ENCODE measurements around the gene ITSN2.

The ITSN2 gene

DNA sequence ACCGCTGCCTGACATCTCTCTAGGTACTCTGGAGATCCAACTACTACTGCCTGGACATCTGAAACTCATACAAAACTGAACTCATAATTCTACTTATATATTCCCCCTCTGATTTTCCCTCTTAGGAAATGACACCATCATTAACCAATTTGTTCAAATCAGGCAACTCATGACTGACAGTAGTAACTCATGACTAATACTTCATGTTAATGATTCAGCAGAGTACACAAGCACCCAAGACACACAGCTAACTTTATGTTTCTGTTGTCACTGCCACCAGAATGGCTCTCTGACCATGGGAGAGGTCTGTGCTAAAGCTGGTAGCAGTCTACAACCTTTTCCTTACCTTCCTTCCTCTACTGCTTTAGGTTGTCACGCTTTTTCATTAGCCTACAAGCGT is 91.1 kb downstream of the ITSN2 start:
- Histone ChIP-seq H3K36me3 (peaks cover 12% of the 10 kb centered on the region), H3K27me3 (ENCODE audit: insufficient read depth, low read depth, severe bottlenecking) (no peaks in the 10 kb centered on the region), H3K4me3 (ENCODE audit: low read depth, low read length) (no peak overlapping the region), H3K27ac (no peak overlapping the region), H3K9me3 (ENCODE audit: severe bottlenecking) (no peaks in the 10 kb centered on the region)
- TF ChIP-seq, protein P1, sequence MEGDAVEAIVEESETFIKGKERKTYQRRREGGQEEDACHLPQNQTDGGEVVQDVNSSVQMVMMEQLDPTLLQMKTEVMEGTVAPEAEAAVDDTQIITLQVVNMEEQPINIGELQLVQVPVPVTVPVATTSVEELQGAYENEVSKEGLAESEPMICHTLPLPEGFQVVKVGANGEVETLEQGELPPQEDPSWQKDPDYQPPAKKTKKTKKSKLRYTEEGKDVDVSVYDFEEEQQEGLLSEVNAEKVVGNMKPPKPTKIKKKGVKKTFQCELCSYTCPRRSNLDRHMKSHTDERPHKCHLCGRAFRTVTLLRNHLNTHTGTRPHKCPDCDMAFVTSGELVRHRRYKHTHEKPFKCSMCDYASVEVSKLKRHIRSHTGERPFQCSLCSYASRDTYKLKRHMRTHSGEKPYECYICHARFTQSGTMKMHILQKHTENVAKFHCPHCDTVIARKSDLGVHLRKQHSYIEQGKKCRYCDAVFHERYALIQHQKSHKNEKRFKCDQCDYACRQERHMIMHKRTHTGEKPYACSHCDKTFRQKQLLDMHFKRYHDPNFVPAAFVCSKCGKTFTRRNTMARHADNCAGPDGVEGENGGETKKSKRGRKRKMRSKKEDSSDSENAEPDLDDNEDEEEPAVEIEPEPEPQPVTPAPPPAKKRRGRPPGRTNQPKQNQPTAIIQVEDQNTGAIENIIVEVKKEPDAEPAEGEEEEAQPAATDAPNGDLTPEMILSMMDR (IDR thresholded peaks at IDR 0.05; ENCODE audit: low read depth, low read length): no peak
- no peak for DNase-seq

DNA sequence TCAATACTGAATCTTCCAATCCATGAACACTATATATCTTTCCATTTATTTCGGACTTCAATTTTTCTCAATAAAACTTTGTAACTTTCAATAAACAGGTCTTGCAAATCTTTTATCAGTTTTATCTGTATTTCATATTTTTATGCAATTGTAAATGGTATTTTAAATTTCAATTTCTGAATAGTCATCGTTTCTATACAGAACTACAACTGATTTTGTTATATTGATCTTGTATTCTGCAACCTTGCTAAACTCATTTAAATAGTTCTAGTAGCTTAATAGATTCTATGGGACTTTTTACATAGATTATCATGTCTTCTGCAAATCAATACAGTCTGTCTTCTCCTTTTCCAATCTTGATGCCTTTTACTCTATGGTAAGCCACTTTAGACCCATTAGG is 95.1 kb downstream of the ITSN2 start:
- Histone ChIP-seq H3K4me3 (ENCODE audit: low read depth, low read length) (no peak overlapping the region), H3K9me3 (ENCODE audit: severe bottlenecking) (no peaks in the 10 kb centered on the region), H3K36me3 (peaks cover 15% of the 10 kb centered on the region), H3K27me3 (ENCODE audit: insufficient read depth, low read depth, severe bottlenecking) (no peaks in the 10 kb centered on the region), H3K27ac (no peak overlapping the region)
- TF ChIP-seq, protein P1 (IDR thresholded peaks at IDR 0.05; ENCODE audit: low read depth, low read length): no peak
- no peak for DNase-seq

GRCh38 chr2:24262421-24262970 is 97.8 kb downstream of the ITSN2 start:
- TF ChIP-seq, protein P1 (IDR thresholded peaks at IDR 0.05; ENCODE audit: low read depth, low read length): no peak
- H3K4me3 ChIP-seq (ENCODE audit: low read depth, low read length): no peak overlapping the region
- no peaks in the 10 kb centered on the region for H3K9me3 ChIP-seq (ENCODE audit: severe bottlenecking)
- no peak overlapping the region for H3K27ac ChIP-seq
- H3K27me3 ChIP-seq (ENCODE audit: insufficient read depth, low read depth, severe bottlenecking): no peaks in the 10 kb centered on the region
- no peak for DNase-seq
- H3K36me3 ChIP-seq: peaks cover 9% of the 10 kb centered on the region

DNA sequence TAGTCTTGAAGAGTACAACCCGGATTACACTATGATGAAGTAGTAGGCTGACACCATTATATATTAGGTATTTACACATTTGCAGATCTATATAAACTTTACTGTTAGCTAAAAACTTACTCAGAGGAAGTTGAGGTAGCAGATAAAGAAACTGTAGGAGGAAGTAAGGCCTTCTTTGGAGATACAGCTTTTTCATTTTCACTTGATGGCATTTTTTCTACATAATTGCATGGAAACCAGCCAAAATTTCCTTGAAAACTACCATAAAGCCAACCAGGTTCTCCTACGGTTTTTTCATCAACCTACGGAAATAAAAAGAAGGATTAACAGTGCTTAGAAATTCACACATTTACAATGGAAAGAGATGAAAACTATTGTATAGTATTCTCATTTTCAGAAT is 98.9 kb downstream of the ITSN2 start:
- no peak overlapping the region for H3K27ac ChIP-seq
- H3K9me3 ChIP-seq (ENCODE audit: severe bottlenecking): no peaks in the 10 kb centered on the region
- no peak overlapping the region for H3K4me3 ChIP-seq (ENCODE audit: low read depth, low read length)
- no peaks in the 10 kb centered on the region for H3K27me3 ChIP-seq (ENCODE audit: insufficient read depth, low read depth, severe bottlenecking)
- TF ChIP-seq, protein P1 (IDR thresholded peaks at IDR 0.05; ENCODE audit: low read depth, low read length): no peak
- DNase-seq: no peak
- peaks cover 9% of the 10 kb centered on the region for H3K36me3 ChIP-seq

- TF ChIP-seq, protein P1 (IDR thresholded peaks at IDR 0.05; ENCODE audit: low read depth, low read length): no peak
- DNase-seq: no peak
- H3K36me3 ChIP-seq: peaks cover 9% of the 10 kb centered on the region
Measured at GRCh38 chr2:24259316-24259715, 101.0 kb downstream of the ITSN2 start.

DNA sequence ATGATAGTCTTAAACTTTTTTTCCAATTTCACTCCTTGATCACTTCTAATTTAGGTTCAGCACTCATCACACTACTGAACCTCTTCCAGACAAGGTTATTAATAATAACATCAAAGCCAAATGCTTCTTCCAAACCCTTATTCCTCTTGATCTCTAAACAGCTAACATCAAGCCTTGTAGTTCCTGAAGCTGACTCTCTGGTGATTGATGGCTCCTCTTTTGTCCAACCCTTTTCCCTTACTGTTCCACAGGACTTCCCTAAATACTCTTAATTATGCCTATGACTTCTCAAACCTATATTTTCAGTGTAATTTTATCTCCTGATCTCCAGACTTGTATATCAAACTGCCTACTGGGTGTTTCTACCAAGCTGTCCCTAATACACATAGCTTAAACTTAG is 101.6 kb downstream of the ITSN2 start:
- no peaks in the 10 kb centered on the region for H3K27me3 ChIP-seq (ENCODE audit: insufficient read depth, low read depth, severe bottlenecking)
- TF ChIP-seq, protein P1 (IDR thresholded peaks at IDR 0.05; ENCODE audit: low read depth, low read length): no peak
- H3K9me3 ChIP-seq (ENCODE audit: severe bottlenecking): no peaks in the 10 kb centered on the region
- no peak overlapping the region for H3K27ac ChIP-seq
- H3K4me3 ChIP-seq (ENCODE audit: low read depth, low read length): no peak overlapping the region
- no peak for DNase-seq
- peaks cover 9% of the 10 kb centered on the region for H3K36me3 ChIP-seq

More at GRCh38 chr2:24259316-24259715, 101.0 kb downstream of the ITSN2 start:
- Histone ChIP-seq H3K9me3 (ENCODE audit: severe bottlenecking) (no peaks in the 10 kb centered on the region), H3K27ac (no peak overlapping the region), H3K27me3 (ENCODE audit: insufficient read depth, low read depth, severe bottlenecking) (no peaks in the 10 kb centered on the region), H3K4me3 (ENCODE audit: low read depth, low read length) (no peak overlapping the region)

Measured in WERI-Rb-1 (cell line).